Measurements from ENCODE around the gene WWC2.

DNA sequence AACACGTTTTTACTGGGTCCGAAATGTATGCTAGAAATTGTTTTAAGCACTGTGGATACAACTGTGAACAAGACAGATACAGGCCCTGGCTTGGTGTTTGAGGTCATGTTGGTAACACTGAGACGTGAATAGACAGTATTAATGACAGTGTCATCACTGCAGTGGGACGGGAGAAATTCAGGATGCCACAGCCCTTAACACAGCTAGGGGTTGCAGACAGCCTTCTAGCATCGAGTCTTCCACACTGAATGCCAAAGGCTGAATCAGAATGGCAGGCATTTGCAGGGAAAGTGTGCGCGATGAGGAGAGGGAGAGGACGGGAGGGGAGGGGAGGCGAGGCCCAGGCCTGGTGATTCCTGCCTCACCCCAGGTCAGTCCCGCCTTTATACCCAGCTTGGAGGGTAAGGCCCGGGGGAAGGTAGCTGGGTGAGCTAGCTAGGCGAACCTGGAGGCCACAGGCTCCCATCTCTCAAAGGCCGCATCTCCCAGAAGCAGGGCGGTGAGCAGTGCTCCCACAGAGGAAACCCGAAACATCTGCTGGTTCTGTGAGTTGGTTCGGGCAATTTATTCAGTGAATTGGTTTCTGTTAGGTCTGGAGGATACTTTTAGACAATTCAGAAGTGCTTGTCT lies 267.3 kb downstream of the WWC2 start:
- TF ChIP-seq CTCF (IDR thresholded peaks at IDR 0.05) = no peak
- TF ChIP-seq ZC3H11A (IDR thresholded peaks at IDR 0.05) = no peak
- no peak for TF ChIP-seq EP300 (IDR thresholded peaks at IDR 0.05)
- TF ChIP-seq E2F6 (IDR thresholded peaks at IDR 0.05; ENCODE audit: borderline replicate concordance, low read depth) = no peak
- no peak for TF ChIP-seq NPAS2 (CRISPR knock-in tag; IDR thresholded peaks at IDR 0.05; ENCODE audit: borderline replicate concordance)
- no peak for TF ChIP-seq SREBF2 (IDR thresholded peaks at IDR 0.05)
- TF ChIP-seq, protein P1, sequence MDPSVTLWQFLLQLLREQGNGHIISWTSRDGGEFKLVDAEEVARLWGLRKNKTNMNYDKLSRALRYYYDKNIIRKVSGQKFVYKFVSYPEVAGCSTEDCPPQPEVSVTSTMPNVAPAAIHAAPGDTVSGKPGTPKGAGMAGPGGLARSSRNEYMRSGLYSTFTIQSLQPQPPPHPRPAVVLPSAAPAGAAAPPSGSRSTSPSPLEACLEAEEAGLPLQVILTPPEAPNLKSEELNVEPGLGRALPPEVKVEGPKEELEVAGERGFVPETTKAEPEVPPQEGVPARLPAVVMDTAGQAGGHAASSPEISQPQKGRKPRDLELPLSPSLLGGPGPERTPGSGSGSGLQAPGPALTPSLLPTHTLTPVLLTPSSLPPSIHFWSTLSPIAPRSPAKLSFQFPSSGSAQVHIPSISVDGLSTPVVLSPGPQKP (IDR thresholded peaks at IDR 0.05; ENCODE audit: low read depth, low read length) = no peak
- no peak for TF ChIP-seq POLR2A (IDR thresholded peaks at IDR 0.05; ENCODE audit: low read length)
- no peak for TF ChIP-seq PHF8 (IDR thresholded peaks at IDR 0.05; ENCODE audit: borderline replicate concordance, low read depth)
- TF ChIP-seq, protein P2, sequence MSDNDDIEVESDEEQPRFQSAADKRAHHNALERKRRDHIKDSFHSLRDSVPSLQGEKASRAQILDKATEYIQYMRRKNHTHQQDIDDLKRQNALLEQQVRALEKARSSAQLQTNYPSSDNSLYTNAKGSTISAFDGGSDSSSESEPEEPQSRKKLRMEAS (IDR thresholded peaks at IDR 0.05) = no peak
- TF ChIP-seq ESRRA (IDR thresholded peaks at IDR 0.05; ENCODE audit: borderline replicate concordance, low read length) = no peak

Data from A549 (cell line).